ENCODE data around the gene FNBP1L.
"Not testable (repeated sequence)": the region's sequence is repeated elsewhere in the genome, so short reads cannot be mapped to it uniquely, and the experiment has no call there.

The FNBP1L gene

DNA sequence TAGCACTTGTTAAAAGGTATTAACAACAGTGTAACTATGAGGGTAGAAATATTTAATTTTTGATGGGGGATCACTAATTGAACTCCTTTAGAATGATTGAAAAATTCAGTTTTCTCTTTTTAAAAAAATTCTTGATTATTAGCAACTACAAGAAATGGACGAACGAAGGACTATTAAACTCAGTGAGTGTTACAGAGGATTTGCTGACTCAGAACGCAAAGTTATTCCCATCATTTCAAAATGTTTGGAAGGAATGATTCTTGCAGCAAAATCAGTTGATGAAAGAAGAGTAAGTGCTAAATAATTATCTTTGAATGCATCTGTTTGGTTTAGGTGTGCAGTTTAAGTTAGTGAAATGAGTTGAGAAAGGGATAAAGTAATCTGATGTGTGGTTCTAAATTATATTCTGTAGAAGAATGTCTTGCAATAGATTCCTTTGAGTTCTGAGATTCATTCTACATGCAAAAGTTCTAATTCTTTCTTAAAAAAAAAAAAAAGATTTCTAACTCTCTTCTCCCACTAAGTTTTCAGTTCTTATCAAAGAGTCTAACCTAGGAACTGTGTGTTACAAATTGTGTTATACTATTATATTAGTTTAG, 85.0 kb downstream of the FNBP1L start:
- DNase-seq (ENCODE audit: low read depth in 2 of 2), result no peak

DNA sequence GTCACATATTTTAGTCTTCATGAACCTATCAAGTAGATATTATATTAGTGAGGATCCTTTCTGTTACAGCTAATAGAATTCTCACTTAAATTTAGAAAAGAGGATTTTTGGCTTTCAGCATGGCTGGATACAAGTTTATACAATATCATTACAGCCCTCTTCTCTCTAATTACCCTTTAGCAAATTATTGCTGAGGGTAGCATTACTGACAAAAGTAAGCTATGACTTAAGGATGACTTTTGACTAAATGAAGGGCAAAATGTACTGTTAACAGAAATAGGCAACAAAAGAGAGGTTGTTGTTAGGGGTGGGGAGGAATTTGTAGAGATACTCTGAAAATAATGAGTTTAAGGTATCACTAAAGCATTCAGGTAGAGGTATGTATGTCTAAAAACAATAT, 85.8 kb downstream of the FNBP1L start:
- DNase-seq (ENCODE audit: low read depth in 2 of 2), result no peak

- DNase-seq (ENCODE audit: low read depth in 2 of 2), result no peak
Measured at GRCh38 chr1:93537396-93537795, 89.5 kb downstream of the FNBP1L start.

GRCh38 chr1:93537924-93538323, 90.0 kb downstream of the FNBP1L start:
- no peak for DNase-seq (ENCODE audit: low read depth in 2 of 2)

GRCh38 chr1:93541045-93541444, 93.1 kb downstream of the FNBP1L start:
- no peak for DNase-seq (ENCODE audit: low read depth in 2 of 2)

- no peak for DNase-seq (ENCODE audit: low read depth in 2 of 2)
Measured at GRCh38 chr1:93542398-93542797, 94.5 kb downstream of the FNBP1L start.

DNA sequence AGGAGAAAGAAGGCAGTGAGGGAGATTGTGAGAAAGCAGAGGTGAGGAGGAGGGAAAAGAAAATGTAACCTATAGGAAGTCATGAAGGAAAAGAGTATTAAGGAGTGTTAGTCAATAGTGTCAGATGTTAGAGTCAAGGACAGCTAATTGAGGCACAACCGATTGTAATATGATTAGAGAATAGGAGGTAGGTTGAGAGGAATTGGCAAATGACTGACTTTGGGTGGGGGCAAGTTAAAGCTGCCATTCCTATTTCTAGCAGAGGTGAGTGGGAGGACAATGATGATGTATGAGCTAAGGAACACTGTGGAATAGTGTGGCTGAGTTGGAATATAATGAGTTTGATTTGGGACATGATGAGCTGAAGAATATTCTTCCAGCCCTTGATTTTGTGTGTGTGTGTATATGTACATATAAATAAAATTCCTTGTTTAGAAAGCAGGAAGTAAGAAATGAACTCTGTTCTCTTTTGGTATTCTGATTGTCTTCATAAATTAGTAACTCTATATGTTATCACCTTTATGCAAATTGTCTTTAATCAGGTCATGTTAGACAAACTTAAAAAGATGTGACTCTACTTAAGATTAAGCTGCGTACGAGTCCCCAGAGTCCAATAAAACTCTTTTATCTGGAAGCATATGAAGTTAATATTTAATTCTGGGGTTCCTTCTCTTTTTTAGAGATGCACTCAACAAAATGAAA, 98.4 kb downstream of the FNBP1L start:
- no peak for DNase-seq (ENCODE audit: low read depth in 2 of 2)

DNA sequence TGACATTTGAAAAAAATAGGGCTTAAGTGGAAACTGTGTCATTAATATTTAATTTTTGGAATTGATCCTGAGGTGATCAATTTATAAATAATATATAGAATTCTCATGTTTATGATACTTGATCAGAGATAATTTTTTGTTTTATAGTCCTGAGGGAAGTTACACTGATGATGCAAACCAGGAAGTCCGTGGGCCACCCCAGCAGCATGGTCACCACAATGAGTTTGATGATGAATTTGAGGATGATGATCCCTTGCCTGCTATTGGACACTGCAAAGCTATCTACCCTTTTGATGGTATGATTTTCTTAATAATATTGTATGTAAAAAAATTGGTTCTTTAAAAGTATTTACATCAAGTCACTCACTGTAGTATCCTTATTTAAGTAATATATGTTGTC, 101.2 kb downstream of the FNBP1L start:
- DNase-seq (ENCODE audit: low read depth in 2 of 2), result no peak

- no peak for DNase-seq (ENCODE audit: low read depth in 2 of 2)
Measured at GRCh38 chr1:93549811-93550210, 101.9 kb downstream of the FNBP1L start.

- DNase-seq (ENCODE audit: low read depth in 2 of 2), result no peak
Measured at GRCh38 chr1:93552741-93553455, 105.0 kb downstream of the FNBP1L start.

GRCh38 chr1:93553886-93554490, 106.1 kb downstream of the FNBP1L start:
- DNase-seq (ENCODE audit: low read depth in 2 of 2), result not testable (repeated sequence)

- no peak for DNase-seq (ENCODE audit: low read depth in 2 of 2)
Measured at GRCh38 chr1:93554883-93555872, 107.3 kb downstream of the FNBP1L start.

DNA sequence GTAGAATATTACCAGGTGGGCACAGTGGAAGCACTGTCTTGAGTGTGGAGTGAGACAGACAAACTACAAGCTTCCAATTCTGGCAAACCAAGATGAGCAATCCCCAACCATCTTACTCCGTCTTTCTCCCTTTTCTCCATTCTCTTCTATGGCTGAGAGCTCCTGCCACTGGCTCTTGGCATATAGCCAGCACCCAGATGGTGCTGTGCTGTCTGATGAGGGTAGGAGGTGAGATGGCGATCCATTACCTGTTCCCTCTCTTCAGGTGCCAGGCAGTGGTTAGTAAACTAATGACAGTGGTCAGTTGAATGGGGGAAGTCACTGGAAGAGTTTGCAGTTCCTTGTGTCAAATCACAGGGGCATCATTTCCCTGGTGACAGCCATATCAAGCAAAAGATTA, 108.4 kb downstream of the FNBP1L start:
- DNase-seq (ENCODE audit: low read depth in 2 of 2), result no peak

DNA sequence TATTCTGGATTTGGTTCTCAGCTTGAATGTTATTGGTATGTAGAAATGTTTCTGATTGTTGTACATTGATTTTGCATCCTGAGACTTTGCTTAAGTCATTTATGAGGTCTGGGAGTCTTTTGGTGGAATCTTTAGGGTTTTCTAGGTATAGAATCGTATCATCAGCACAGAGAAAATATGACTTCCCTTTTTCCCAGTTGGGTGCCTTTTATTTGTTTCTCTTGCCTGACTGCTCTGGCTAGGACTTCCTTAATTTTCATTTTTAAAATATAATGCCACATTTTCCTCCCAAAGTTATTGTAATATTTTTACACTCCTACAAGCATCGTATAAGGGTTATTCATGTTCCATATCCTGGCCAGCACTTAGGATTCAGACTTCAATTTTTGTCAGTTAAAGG, 111.1 kb downstream of the FNBP1L start:
- no peak for DNase-seq (ENCODE audit: low read depth in 2 of 2)

GRCh38 chr1:93559695-93560094, 111.8 kb downstream of the FNBP1L start:
- no peak for DNase-seq (ENCODE audit: low read depth in 2 of 2)

DNA sequence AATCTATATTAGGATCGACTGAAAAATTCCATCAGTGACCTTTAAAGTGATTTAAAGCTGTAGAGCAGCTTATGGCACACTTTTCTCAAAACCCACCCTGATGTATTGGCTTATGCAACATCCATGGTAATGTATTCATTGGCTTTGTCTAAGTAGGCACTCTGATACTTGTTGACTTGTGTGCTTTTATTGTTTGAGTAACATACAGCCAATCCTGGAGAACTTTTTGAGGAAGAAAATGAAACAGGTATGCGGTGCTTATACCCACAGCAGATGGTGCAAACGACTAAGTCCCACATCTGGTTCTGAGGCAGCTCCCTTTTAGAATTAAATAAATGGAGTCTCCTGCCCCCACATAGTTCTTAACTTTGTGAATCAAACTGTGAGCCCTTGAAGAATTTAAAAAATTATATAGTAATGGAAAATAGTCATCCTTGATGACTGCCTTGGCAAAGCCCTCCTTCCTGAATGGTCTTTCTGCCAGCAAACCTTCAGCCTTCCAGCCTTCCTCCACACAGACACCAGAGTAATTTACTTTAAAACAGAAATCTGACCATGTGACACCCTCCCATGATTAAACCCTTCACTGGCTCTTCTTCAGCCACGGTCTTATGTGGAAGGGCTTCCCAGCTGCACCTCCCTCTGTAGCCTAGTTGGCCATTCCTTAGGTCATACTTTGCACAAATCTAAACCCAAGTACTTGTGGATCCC, 117.7 kb downstream of the FNBP1L start:
- no peak for DNase-seq (ENCODE audit: low read depth in 2 of 2)

GRCh38 chr1:93566227-93566626, 118.3 kb downstream of the FNBP1L start:
- DNase-seq (ENCODE audit: low read depth in 2 of 2), result no peak

DNA sequence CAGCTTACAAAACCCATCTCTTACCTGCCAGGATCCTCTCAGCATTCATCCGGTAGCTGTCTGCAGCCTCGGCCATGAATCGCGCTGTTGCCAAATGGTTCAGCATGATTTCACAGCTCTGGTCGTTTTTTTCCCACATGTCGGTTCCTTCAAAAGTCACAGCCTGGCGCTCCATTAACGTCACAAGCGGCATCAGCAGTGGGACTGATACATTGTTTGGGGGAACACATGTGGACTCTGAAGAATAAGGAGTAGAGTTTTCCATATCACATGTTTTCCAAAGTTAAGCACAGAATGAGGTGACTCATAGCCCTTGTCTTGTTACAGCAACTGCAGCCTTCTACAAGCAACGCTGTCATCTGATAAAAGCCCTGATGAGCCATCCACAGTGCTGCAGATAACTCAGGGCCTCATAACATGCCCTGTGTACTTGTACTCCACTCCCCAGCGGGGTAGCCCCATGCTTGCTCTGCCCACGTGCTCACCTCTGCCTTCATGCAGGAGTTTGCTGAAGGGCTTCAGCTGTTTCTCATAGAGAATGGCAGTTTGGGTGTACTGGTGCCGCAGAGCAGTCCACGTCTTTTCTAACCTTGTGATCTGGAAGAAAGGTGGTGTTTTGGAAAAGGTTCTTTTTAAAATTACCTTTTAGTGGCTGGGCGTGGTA, 119.5 kb downstream of the FNBP1L start:
- no peak for DNase-seq (ENCODE audit: low read depth in 2 of 2)

GRCh38 chr1:93569489-93569888, 121.6 kb downstream of the FNBP1L start:
- no peak for DNase-seq (ENCODE audit: low read depth in 2 of 2)

- DNase-seq (ENCODE audit: low read depth in 2 of 2), result no peak
Measured at GRCh38 chr1:93571623-93572310, 123.8 kb downstream of the FNBP1L start.

Measured in activated CD4-positive, alpha-beta T cell treated with anti-CD3 and anti-CD28 coated beads for 24 hours (primary cell).